Neural crest cell (in vitro differentiated cells): ENCODE results near the gene ADD1. TPM values are rescaled to one million over a fixed set of nuclear protein-coding genes. Genes with fewer than 3 reads are reported as not detected.

Source experiments
- DNase-seq: peaks from one replicate; pipeline ENCODE4 v3.0.0; 2021; ENCODE audit warnings: low read depth, mixed read lengths, low spot score
- H3K27ac Mint-ChIP-seq: one replicate; pipeline ENCODE4 v1.8.0; 2021; ENCODE audit warnings: mild to moderate bottlenecking, mixed read lengths; ENCODE audit not compliant: unreplicated experiment
- H3K27me3 Mint-ChIP-seq: 2 replicates; pipeline ENCODE4 v1.8.0; 2021; ENCODE audit warnings: low read depth, mild to moderate bottlenecking, mixed read lengths
- H3K36me3 Mint-ChIP-seq: 2 replicates; pipeline ENCODE4 v1.8.0; 2021; ENCODE audit warnings: low read depth, mild to moderate bottlenecking, mixed read lengths
- H3K4me1 Mint-ChIP-seq: 2 replicates; pipeline ENCODE4 v1.8.0; 2021; ENCODE audit warnings: mixed read lengths
- H3K4me3 Mint-ChIP-seq: one replicate; pipeline ENCODE4 v1.8.0; 2021; ENCODE audit warnings: mild to moderate bottlenecking, mixed read lengths
- H3K9me3 Mint-ChIP-seq: 2 replicates; pipeline ENCODE4 v1.8.0; 2021; ENCODE audit warnings: mixed read lengths
- CTCF ChIP-seq: fragments of 200-600 bp; sonication (generic); conservative IDR thresholded peaks from 2 replicates; pipeline ENCODE4 v1.5.0; 2021; ENCODE audit warnings: antibody characterized with exemption, mild to moderate bottlenecking
- total RNA-seq: library from RNA; stranded (reverse); gene quantifications from 2 replicates; pipeline ENCODE4 v1.2.1, GENCODE V29; 2021

ADD1 gene
- total RNA-seq, 1 donor from 2014 or later, result 230 TPM

DNA sequence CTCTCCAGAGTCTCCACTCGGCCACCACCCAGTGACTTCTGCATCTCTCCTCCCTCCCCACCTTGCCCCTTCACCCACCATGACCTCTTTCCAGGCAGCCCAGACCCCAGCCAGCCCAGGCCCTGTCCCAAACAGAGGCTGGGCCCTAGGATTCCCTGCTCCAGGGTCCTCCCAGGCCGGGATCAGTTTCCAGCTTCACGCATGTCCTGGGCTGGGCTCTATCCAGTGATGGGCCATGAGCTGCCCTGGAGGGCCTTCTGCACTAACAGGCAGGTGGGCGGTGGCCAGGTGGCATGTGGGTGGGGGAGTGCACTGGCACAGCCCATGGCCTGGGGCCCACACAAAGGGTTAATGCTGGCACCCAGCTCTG lies 20.4 kb upstream of the ADD1 start:
- H3K27ac Mint-ChIP-seq, result no peak overlapping the region
- H3K27me3 Mint-ChIP-seq, result no peaks in the 10 kb centered on the region
- H3K9me3 Mint-ChIP-seq, result no peaks in the 10 kb centered on the region
- H3K4me3 Mint-ChIP-seq, result no peak overlapping the region
- TF ChIP-seq CTCF, result no peak
- peaks cover 6% of the 10 kb centered on the region for H3K4me1 Mint-ChIP-seq
- H3K36me3 Mint-ChIP-seq, result peaks cover 14% of the 10 kb centered on the region
- DNase-seq, result no peak

GRCh38 chr4:2823671-2824328 lies 19.8 kb upstream of the ADD1 start:
- no peaks in the 10 kb centered on the region for H3K9me3 Mint-ChIP-seq
- no peak overlapping the region for H3K27ac Mint-ChIP-seq
- peaks cover 6% of the 10 kb centered on the region for H3K4me1 Mint-ChIP-seq
- no peaks in the 10 kb centered on the region for H3K27me3 Mint-ChIP-seq
- H3K4me3 Mint-ChIP-seq, result no peak overlapping the region
- DNase-seq, result no peak
- no peak for TF ChIP-seq CTCF
- H3K36me3 Mint-ChIP-seq, result peaks cover 14% of the 10 kb centered on the region

DNA sequence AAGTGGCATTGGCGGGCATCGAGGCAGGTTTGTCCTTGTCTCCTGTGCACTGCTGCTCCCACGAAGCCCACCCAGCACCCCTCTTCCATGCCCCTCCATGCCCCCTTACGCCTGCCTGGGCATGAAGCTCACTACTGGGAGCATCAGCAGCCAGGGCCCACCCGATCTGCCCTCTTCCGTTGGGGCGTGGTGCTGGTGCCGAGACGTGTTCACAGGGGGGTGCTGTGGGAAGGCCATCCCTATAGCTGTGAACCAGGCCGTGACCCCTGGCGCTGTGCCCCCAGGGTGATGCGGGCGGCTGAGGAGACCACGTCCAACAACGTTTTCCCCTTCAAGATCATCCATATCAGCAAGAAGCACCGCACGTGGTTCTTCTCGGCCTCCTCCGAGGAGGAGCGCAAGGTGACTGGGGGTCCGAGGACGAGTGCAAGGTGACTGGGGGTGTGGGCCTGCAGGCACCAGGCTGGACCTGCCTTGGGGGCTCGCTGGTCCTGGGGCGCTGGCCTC lies 19.3 kb upstream of the ADD1 start:
- H3K9me3 Mint-ChIP-seq, result no peaks in the 10 kb centered on the region
- H3K4me3 Mint-ChIP-seq, result no peak overlapping the region
- no peaks in the 10 kb centered on the region for H3K27me3 Mint-ChIP-seq
- H3K4me1 Mint-ChIP-seq, result peaks cover 8% of the 10 kb centered on the region
- DNase-seq, result no peak
- H3K36me3 Mint-ChIP-seq, result peaks cover 14% of the 10 kb centered on the region
- no peak overlapping the region for H3K27ac Mint-ChIP-seq
- TF ChIP-seq CTCF, result no peak

GRCh38 chr4:2824836-2825381 lies 18.7 kb upstream of the ADD1 start:
- Mint-ChIP-seq H3K9me3 (no peaks in the 10 kb centered on the region), H3K36me3 (peaks cover 14% of the 10 kb centered on the region), H3K27ac (no peak overlapping the region), H3K4me1 (peaks cover 3% of the 10 kb centered on the region), H3K4me3 (no peak overlapping the region), H3K27me3 (no peaks in the 10 kb centered on the region)
- DNase-seq, result no peak
- no peak for TF ChIP-seq CTCF

- peaks cover 3% of the 10 kb centered on the region for H3K4me1 Mint-ChIP-seq
- no peak overlapping the region for H3K27ac Mint-ChIP-seq
- H3K36me3 Mint-ChIP-seq, result peaks cover 14% of the 10 kb centered on the region
- no peak overlapping the region for H3K4me3 Mint-ChIP-seq
- no peak for DNase-seq
- H3K27me3 Mint-ChIP-seq, result no peaks in the 10 kb centered on the region
- TF ChIP-seq CTCF, result no peak
- H3K9me3 Mint-ChIP-seq, result no peaks in the 10 kb centered on the region
These were observed 17.9 kb upstream of the ADD1 start for GRCh38 chr4:2825740-2826139.
